Fibroblast of peridontal ligament (primary cell): ENCODE measurements around the gene KANSL1.

Experiments
- DNase-seq: peaks from one replicate; pipeline ENCODE4 v3.0.0-alpha.2; 2010; ENCODE audit errors: extremely low read depth

KANSL1 gene

GRCh38 chr17:46001390-46002310 is 191.6 kb downstream of the KANSL1 start:
- no peak for DNase-seq

- no peak for DNase-seq
Observed at GRCh38 chr17:46000757-46001156, 192.5 kb downstream of the KANSL1 start.

GRCh38 chr17:46000292-46000691 is 192.9 kb downstream of the KANSL1 start:
- no peak for DNase-seq

- DNase-seq = no peak
Observed at GRCh38 chr17:45999900-46000290, 193.3 kb downstream of the KANSL1 start.

GRCh38 chr17:45998987-45999899 is 194.0 kb downstream of the KANSL1 start, which contains the start of gene STH:
Gene STH (plus strand): TSS chr17:45999250. CDS start chr17:45999280, 30 bp downstream.
- DNase-seq = no peak

- DNase-seq = peak; percentile 66
Observed at GRCh38 chr17:45997624-45998023, 195.6 kb downstream of the KANSL1 start.

GRCh38 chr17:45997166-45997565 is 196.1 kb downstream of the KANSL1 start:
- DNase-seq = no peak

GRCh38 chr17:45996282-45996937 is 196.8 kb downstream of the KANSL1 start:
- DNase-seq = no peak

GRCh38 chr17:45995627-45996270 is 197.5 kb downstream of the KANSL1 start:
- DNase-seq = no peak

GRCh38 chr17:45994987-45995386 is 198.2 kb downstream of the KANSL1 start:
- no peak for DNase-seq

- DNase-seq = no peak
Observed at GRCh38 chr17:45993962-45994627, 199.1 kb downstream of the KANSL1 start.

- DNase-seq = no peak
Observed at GRCh38 chr17:45992904-45993303, 200.3 kb downstream of the KANSL1 start.

GRCh38 chr17:45992175-45992574 is 201.1 kb downstream of the KANSL1 start:
- DNase-seq = no peak

- DNase-seq = no peak
Observed at GRCh38 chr17:45991341-45991740, 201.9 kb downstream of the KANSL1 start.

GRCh38 chr17:45990886-45991285 is 202.3 kb downstream of the KANSL1 start:
- DNase-seq = no peak

- DNase-seq = no peak
Observed at GRCh38 chr17:45989759-45990158, 203.5 kb downstream of the KANSL1 start.

- no peak for DNase-seq
Observed at GRCh38 chr17:45987706-45988105, 205.5 kb downstream of the KANSL1 start.

GRCh38 chr17:45986056-45986455 is 207.2 kb downstream of the KANSL1 start:
- DNase-seq = no peak

- DNase-seq = no peak
Observed at GRCh38 chr17:45985447-45985846, 207.8 kb downstream of the KANSL1 start.

- no peak for DNase-seq
Observed at GRCh38 chr17:45984368-45984767, 208.9 kb downstream of the KANSL1 start.
